Liver (tissue), 9 donors: Measurements from ENCODE around the gene INHBC. TPM values are rescaled to one million over a fixed set of nuclear protein-coding genes. Genes with fewer than 3 reads are reported as not detected.
A peak's percentile ranks its signal among the peaks of the same experiment; 100 is the strongest.

Experiments used
- DNase-seq: peaks from one replicate; pipeline ENCODE4 v3.0.0-alpha.2; 2017; ENCODE audit warnings: low spot score
- H3K27ac ChIP-seq, 2 donors: one replicate each; pipeline ENCODE4 v1.7.0; 2013; ENCODE audit warnings: inconsistent platforms in 2 of 2, low read length in 2 of 2, control low read depth in 1 of 2, low read depth in 1 of 2, mild to moderate bottlenecking in 1 of 2
- H3K27me3 ChIP-seq, 4 donors: one replicate each; pipeline versions ENCODE4 v1.6.1 to v1.7.0; 2013; ENCODE audit warnings: low read length in 3 of 4, inconsistent platforms in 1 of 4, mild to moderate bottlenecking in 1 of 4, moderate library complexity in 1 of 4; ENCODE audit not compliant: control insufficient read depth in 4 of 4, insufficient read depth in 4 of 4
- H3K36me3 ChIP-seq, 4 donors: one replicate each; pipeline versions ENCODE4 v1.6.1 to v1.7.0; 2013; ENCODE audit warnings: low read length in 3 of 4, mild to moderate bottlenecking in 3 of 4, low read depth in 1 of 4, moderate library complexity in 1 of 4; ENCODE audit not compliant: control insufficient read depth in 4 of 4, insufficient read depth in 3 of 4
- H3K4me1 ChIP-seq, 4 donors: one replicate each; pipeline versions ENCODE4 v1.6.1 to v1.7.0; 2013; ENCODE audit warnings: low read length in 3 of 4, mild to moderate bottlenecking in 3 of 4, moderate library complexity in 1 of 4; ENCODE audit not compliant: control insufficient read depth in 4 of 4, insufficient read depth in 4 of 4
- H3K4me3 ChIP-seq, 3 donors: one replicate each; pipeline versions ENCODE4 v1.6.1 to v1.7.0; 2013; ENCODE audit warnings: low read length in 3 of 3, control low read depth in 1 of 3, low read depth in 1 of 3, mild to moderate bottlenecking in 1 of 3
- H3K9ac ChIP-seq, 2 donors: one replicate each; pipeline ENCODE4 v1.7.0; 2013; ENCODE audit warnings: low read length in 2 of 2, mild to moderate bottlenecking in 2 of 2, moderate library complexity in 2 of 2, control low read depth in 1 of 2, low read depth in 1 of 2
- H3K9me3 ChIP-seq, 4 donors: one replicate each; pipeline versions ENCODE4 v1.6.1 to v1.7.0; 2013; ENCODE audit warnings: low read length in 3 of 4; ENCODE audit not compliant: control insufficient read depth in 4 of 4
- ATF3 ChIP-seq: IDR thresholded peaks from 2 replicates; pipeline ENCODE4 v1.6.1; 2016; ENCODE audit warnings: antibody characterized with exemption
- EGR1 ChIP-seq, 2 donors: IDR thresholded peaks; 2 replicates each; pipeline ENCODE4 v1.6.1; 2016 to 2018; ENCODE audit warnings: antibody characterized with exemption in 2 of 2, low read depth in 2 of 2
- FOXA1 ChIP-seq: IDR thresholded peaks from 2 replicates; pipeline ENCODE4 v1.6.1; 2016; ENCODE audit warnings: antibody characterized with exemption
- FOXA2 ChIP-seq: IDR thresholded peaks from 2 replicates; pipeline ENCODE4 v1.6.1; 2016; ENCODE audit warnings: antibody characterized with exemption
- GABPA ChIP-seq, 2 donors: IDR thresholded peaks in 1 of 2; conservative IDR thresholded peaks in 1 of 2; 2 replicates each; pipeline ENCODE4 v1.6.1; 2016; ENCODE audit warnings: antibody characterized with exemption in 2 of 2, mild to moderate bottlenecking in 1 of 2, moderate library complexity in 1 of 2
- HNF4A ChIP-seq, 2 donors: conservative IDR thresholded peaks; 2 replicates each; pipeline ENCODE4 v1.6.1; 2016; ENCODE audit warnings: antibody characterized with exemption in 2 of 2, mild to moderate bottlenecking in 2 of 2
- HNF4G ChIP-seq: IDR thresholded peaks from 2 replicates; pipeline ENCODE4 v1.6.1; 2016; ENCODE audit warnings: antibody characterized with exemption
- JUND ChIP-seq, 2 donors: IDR thresholded peaks; 2 replicates each; pipeline ENCODE4 v1.6.1; 2016; ENCODE audit warnings: antibody characterized with exemption in 2 of 2
- NR2F2 ChIP-seq: IDR thresholded peaks from 2 replicates; pipeline ENCODE4 v1.6.1; 2016; ENCODE audit warnings: antibody characterized with exemption
- RAD21 ChIP-seq, 2 donors: IDR thresholded peaks; 2 replicates each; pipeline ENCODE4 v1.6.1; 2016; ENCODE audit warnings: antibody characterized with exemption in 2 of 2, mild to moderate bottlenecking in 2 of 2
- RXRA ChIP-seq, 2 donors: IDR thresholded peaks; 2 replicates each; pipeline ENCODE4 v1.6.1; 2017 to 2018; ENCODE audit warnings: antibody characterized with exemption in 2 of 2, mild to moderate bottlenecking in 1 of 2
- SP1 ChIP-seq: IDR thresholded peaks from 2 replicates; pipeline ENCODE4 v1.6.1; 2018; ENCODE audit warnings: antibody characterized with exemption, mild to moderate bottlenecking
- TAF1 ChIP-seq: conservative IDR thresholded peaks from 2 replicates; pipeline ENCODE4 v1.6.1; 2016; ENCODE audit warnings: antibody characterized with exemption, mild to moderate bottlenecking
- YY1 ChIP-seq: IDR thresholded peaks from 2 replicates; pipeline ENCODE4 v1.6.1; 2016; ENCODE audit warnings: antibody characterized with exemption, mild to moderate bottlenecking
- ZBTB33 ChIP-seq: IDR thresholded peaks from 2 replicates; pipeline ENCODE4 v1.6.1; 2016; ENCODE audit warnings: antibody characterized with exemption
- WGBS: extraction: QIAGEN DNeasy Blood & Tissue Kit; methylation state at CpG from one replicate; pipeline ENCODE4 v1.1.7; 2013; 5-methylcytosine and 5-hydroxymethylcytosine counted together
- polyA plus RNA-seq, 2 donors: library from polyadenylated mRNA; stranded (reverse) in 1 of 2; unstranded in 1 of 2; fragments of 200-250 nt in 1 of 2; fragments of >200 nt in 1 of 2; fragmentation: Nextera tagmentation in 1 of 2; extraction: Ambion mirVana in 1 of 2; gene quantifications; one replicate each; pipeline versions ENCODE4 v1.2.1 to v1.2.3, GENCODE V29; 2013 to 2015
- total RNA-seq, 2 donors: library from RNA; depleted of rRNA; stranded (reverse); fragments of >200 nt; gene quantifications; one replicate each; pipeline ENCODE4 v1.2.3, GENCODE V29; 2014
- TF ChIP-seq, protein P1 (sequence below): fragments of 150-350 bp; IDR thresholded peaks from 2 replicates; pipeline ENCODE4 v1.5.1; 2017; ENCODE audit warnings: improper control_type of control experiment, low read depth, low read length; ENCODE audit not compliant: missing input control
- TF ChIP-seq, protein P2 (sequence below): IDR thresholded peaks from 2 replicates; pipeline ENCODE4 v1.6.1; 2016; ENCODE audit warnings: antibody characterized with exemption
- TF ChIP-seq, protein P3 (sequence below): IDR thresholded peaks from 2 replicates; pipeline ENCODE4 v1.6.1; 2016; ENCODE audit warnings: antibody characterized with exemption, mild to moderate bottlenecking
- donor health status: healthy.
- donor health status: healthy.
- donor health status: healthy.
- donor health status: healthy.
- donor health status: healthy.

The INHBC gene
- total and polyA plus RNA-seq, 4 donors, result 2.8 to 134 (median 86.7) TPM

- TF ChIP-seq FOXA2, result no peak
- TF ChIP-seq HNF4G, result no peak
- TF ChIP-seq, protein P1, sequence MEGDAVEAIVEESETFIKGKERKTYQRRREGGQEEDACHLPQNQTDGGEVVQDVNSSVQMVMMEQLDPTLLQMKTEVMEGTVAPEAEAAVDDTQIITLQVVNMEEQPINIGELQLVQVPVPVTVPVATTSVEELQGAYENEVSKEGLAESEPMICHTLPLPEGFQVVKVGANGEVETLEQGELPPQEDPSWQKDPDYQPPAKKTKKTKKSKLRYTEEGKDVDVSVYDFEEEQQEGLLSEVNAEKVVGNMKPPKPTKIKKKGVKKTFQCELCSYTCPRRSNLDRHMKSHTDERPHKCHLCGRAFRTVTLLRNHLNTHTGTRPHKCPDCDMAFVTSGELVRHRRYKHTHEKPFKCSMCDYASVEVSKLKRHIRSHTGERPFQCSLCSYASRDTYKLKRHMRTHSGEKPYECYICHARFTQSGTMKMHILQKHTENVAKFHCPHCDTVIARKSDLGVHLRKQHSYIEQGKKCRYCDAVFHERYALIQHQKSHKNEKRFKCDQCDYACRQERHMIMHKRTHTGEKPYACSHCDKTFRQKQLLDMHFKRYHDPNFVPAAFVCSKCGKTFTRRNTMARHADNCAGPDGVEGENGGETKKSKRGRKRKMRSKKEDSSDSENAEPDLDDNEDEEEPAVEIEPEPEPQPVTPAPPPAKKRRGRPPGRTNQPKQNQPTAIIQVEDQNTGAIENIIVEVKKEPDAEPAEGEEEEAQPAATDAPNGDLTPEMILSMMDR, result no peak
- no peak for TF ChIP-seq RAD21 (IDR thresholded peaks at IDR 0.05)
These were observed 4.3 kb upstream of the INHBC start (continued) for GRCh38 chr12:57430112-57430930.

DNA sequence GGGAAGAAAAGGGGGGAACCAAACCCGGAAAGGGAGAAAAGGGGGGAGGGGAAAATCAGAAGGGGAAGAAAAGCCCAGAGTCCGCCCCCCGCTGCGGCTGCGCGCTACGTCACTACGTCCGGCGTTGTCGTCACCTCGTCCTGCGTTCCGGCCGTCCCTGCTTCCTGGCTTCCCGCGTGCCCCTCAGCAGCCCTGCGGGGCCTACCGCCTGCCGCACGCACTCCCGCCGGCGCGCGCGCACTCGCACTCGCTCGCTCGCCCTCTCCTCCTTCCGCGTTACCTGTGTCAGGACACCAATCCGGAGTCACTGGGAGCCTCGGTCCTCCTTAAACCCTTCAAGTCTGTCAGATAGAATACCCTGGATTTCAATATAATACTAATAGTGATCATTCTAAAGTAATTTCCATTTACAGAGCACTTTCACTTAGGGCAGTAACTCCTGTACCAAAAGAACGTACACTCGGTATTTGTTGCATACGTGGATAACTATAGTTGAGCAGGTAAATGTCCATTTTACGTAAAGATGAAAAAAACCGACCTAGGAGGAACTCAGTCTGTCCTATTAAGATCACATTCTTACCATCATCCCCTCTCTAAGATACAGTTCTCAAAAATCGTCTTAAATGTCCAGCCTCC, 3.5 kb upstream of the INHBC start, which contains the start of gene R3HDM2:
R3HDM2 (minus strand) TSS at position 113 of the 636 bp plus-strand sequence. CDS start 120,615 bp downstream, outside the sequence.
- H3K9ac ChIP-seq, result peak within 1 kb of the TSS; percentile 98 to 100
- TF ChIP-seq HNF4A (conservative IDR thresholded peaks at IDR 0.05), result peak in 1 of 2 donors; percentile 18
- TF ChIP-seq, protein P2, sequence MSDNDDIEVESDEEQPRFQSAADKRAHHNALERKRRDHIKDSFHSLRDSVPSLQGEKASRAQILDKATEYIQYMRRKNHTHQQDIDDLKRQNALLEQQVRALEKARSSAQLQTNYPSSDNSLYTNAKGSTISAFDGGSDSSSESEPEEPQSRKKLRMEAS, result no peak
- peak; percentile 54 for TF ChIP-seq SP1
- TF ChIP-seq HNF4G, result no peak
- no peak for TF ChIP-seq NR2F2
- TF ChIP-seq FOXA1, result no peak
- peak; percentile 43 for TF ChIP-seq TAF1
- TF ChIP-seq ATF3, result no peak
- peak in 1 of 2 donors; percentile 37 for TF ChIP-seq RAD21 (IDR thresholded peaks at IDR 0.05)
- TF ChIP-seq FOXA2, result no peak
- TF ChIP-seq, protein P3, sequence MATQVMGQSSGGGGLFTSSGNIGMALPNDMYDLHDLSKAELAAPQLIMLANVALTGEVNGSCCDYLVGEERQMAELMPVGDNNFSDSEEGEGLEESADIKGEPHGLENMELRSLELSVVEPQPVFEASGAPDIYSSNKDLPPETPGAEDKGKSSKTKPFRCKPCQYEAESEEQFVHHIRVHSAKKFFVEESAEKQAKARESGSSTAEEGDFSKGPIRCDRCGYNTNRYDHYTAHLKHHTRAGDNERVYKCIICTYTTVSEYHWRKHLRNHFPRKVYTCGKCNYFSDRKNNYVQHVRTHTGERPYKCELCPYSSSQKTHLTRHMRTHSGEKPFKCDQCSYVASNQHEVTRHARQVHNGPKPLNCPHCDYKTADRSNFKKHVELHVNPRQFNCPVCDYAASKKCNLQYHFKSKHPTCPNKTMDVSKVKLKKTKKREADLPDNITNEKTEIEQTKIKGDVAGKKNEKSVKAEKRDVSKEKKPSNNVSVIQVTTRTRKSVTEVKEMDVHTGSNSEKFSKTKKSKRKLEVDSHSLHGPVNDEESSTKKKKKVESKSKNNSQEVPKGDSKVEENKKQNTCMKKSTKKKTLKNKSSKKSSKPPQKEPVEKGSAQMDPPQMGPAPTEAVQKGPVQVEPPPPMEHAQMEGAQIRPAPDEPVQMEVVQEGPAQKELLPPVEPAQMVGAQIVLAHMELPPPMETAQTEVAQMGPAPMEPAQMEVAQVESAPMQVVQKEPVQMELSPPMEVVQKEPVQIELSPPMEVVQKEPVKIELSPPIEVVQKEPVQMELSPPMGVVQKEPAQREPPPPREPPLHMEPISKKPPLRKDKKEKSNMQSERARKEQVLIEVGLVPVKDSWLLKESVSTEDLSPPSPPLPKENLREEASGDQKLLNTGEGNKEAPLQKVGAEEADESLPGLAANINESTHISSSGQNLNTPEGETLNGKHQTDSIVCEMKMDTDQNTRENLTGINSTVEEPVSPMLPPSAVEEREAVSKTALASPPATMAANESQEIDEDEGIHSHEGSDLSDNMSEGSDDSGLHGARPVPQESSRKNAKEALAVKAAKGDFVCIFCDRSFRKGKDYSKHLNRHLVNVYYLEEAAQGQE, result peak; percentile 77
- no peak for TF ChIP-seq ZBTB33
- no peak for TF ChIP-seq JUND (IDR thresholded peaks at IDR 0.05)
- TF ChIP-seq EGR1 (IDR thresholded peaks at IDR 0.05; ENCODE audit: low read depth in 2 of 2), result peak in 1 of 2 donors; percentile 49
- TF ChIP-seq, protein P1, result no peak
- peak; percentile 46 for TF ChIP-seq YY1
- TF ChIP-seq GABPA (IDR thresholded peaks at IDR 0.05 in 1 of 2, conservative IDR thresholded peaks at IDR 0.05 in 1 of 2), result peak in 1 of 2 donors; percentile 68
- no peak for TF ChIP-seq RXRA (IDR thresholded peaks at IDR 0.05)
- H3K27me3 ChIP-seq, result no peaks in the 10 kb centered on the region
- DNase-seq, result peak; percentile 95
- no peaks in the 10 kb centered on the region for H3K9me3 ChIP-seq
- H3K4me1 ChIP-seq, result peaks cover 0 to 17% (median 2%) of the 10 kb centered on the region in 4 donors
- no peaks in the 10 kb centered on the region for H3K36me3 ChIP-seq
- peak within 1 kb of the TSS; percentile 62 to 92 (median 80) for H3K4me3 ChIP-seq
- peak within 1 kb of the TSS; percentile 98 to 99 for H3K27ac ChIP-seq
- WGBS, result under 1% methylated on average over 41 of the region's 41 CpGs
